ENCODE data around the gene XAGE5.
"Not testable (repeated sequence)": the region's sequence is repeated elsewhere in the genome, so short reads cannot be mapped to it uniquely, and the experiment has no call there.

Gene XAGE5

GRCh38 chrX:52811065-52811625, at the start of gene XAGE5:
XAGE5 (plus strand) TSS chrX:52811287; CDS start chrX:52812567, 1,280 bp downstream.
- FAIRE-seq = no peak
- no peak for DNase-seq (ENCODE audit: insufficient read length, low spot score)

DNA sequence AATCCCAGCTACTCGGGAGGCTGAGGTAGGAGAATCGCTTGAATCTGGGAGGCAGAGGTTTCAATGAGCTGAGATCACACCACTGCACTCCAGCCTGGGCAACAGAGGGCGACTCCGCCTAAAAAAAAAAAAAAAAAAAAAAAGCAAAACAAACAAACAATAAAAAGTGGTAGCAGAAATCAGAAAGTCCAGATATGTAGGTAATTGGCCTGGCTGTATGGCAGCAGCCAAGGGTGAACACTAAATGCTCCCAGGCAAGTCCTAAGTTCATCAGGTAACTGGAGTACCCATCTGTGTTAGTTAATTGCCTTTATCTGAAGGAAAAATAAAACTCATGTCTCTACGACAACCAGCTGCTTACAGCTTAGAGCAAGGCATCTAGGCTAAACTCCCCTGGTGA, 45.1 kb upstream of the XAGE5 start:
- not testable (repeated sequence) for DNase-seq (ENCODE audit: insufficient read length, low spot score); FAIRE-seq

DNA sequence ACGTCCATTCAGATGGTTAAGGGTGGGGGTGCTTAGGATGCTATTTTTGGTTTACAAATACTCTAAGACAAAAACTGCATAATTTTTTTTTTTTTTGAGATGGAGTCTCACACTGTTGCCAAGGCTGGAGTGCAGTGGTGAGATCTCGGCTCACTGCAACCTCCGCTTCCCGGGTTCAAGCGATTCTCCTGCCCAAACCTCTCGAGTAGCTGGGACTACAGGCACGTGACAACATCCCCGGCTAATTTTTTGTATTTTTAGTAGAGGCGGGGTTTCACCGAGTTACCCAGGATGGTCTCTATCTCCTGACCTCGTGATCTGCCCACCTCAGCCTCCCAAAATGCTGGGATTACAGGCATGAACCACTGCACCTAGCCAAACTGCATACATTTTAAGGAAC, 37.6 kb upstream of the XAGE5 start:
- not testable (repeated sequence) for DNase-seq (ENCODE audit: insufficient read length, low spot score); FAIRE-seq

DNA sequence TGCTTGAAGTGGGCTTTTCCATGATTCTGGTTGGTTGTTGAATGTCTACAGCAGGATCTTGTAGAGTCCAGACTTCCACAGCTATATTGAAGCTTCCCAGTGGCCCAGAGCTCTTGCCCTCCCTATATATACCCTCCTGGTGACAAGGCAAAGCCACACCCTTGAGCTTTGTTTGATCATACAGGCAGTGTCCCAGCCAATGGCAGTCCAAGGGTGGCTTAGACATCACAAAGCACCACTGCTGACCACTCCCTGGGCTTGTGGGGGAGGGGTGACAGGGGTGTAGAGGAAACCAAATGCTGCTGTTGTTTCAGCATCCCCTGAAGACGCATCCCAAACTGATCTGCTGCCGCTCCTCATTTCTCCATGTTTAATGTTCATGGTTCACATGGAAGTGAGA, 13.8 kb upstream of the XAGE5 start, which contains the start of gene SPANXN5:
Gene SPANXN5, minus strand, starts transcription at position 101 of the 400 bp plus-strand sequence. Its CDS starts 79 bp downstream, at position 22.
- FAIRE-seq; DNase-seq (ENCODE audit: insufficient read length, low spot score): not testable (repeated sequence)

DNA sequence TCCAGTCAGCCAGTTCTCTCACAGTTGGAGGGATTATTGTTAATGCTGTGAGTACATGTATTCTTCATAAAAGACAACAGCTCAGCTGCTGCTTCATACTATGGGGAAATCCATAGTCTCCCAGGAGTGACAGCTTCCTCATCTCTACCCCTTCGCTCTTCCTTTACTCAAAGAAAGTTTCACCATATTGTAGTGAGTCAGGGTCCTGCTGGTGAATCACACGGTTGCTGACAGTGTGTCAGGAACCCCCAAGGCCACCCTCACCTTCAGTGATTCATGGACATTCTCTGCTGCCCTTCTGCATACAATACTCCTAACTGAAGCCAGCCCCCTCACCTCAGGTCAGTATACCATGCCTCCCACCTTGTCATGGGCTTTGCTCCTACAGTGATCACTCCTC, 6.2 kb upstream of the XAGE5 start:
- not testable (repeated sequence) for FAIRE-seq; DNase-seq (ENCODE audit: insufficient read length, low spot score)

- DNase-seq (ENCODE audit: insufficient read length, low spot score) = no peak
- FAIRE-seq = peak; percentile 70
Observed at GRCh38 chrX:52819788-52820187, 8.7 kb downstream of the XAGE5 start.

- DNase-seq (ENCODE audit: insufficient read length, low spot score) (no peak), FAIRE-seq (no peak)
Observed at GRCh38 chrX:52821079-52821760, 10.1 kb downstream of the XAGE5 start.

GRCh38 chrX:52824608-52825007, 13.5 kb downstream of the XAGE5 start:
- DNase-seq (ENCODE audit: insufficient read length, low spot score) (no peak), FAIRE-seq (no peak)

- no peak for FAIRE-seq
- no peak for DNase-seq (ENCODE audit: insufficient read length, low spot score)
Observed at GRCh38 chrX:52830551-52830950, 19.5 kb downstream of the XAGE5 start.

DNA sequence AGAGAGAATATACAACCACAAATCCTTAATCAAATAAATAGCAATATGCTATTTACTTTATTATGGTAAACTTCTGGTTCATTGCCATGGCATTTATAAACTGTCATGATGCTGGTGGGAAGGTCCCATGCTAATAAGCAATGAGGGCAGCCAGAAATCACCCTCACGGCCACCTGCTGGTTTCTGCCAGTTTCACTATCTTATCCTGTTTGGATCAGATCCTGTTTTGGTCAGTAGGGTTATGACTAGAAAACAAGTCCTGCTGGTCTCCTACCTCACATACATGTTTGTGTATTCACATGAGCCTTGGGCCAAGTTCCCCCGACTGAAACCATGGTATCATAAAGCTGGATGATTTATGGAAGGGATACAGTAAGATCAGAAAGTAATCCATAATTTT, 28.1 kb downstream of the XAGE5 start:
- peak; percentile 87 for FAIRE-seq
- DNase-seq (ENCODE audit: insufficient read length, low spot score) = no peak

GRCh38 chrX:52843619-52844018, 32.5 kb downstream of the XAGE5 start:
- peak; percentile 53 for FAIRE-seq
- DNase-seq (ENCODE audit: insufficient read length, low spot score) = not testable (repeated sequence)

DNA sequence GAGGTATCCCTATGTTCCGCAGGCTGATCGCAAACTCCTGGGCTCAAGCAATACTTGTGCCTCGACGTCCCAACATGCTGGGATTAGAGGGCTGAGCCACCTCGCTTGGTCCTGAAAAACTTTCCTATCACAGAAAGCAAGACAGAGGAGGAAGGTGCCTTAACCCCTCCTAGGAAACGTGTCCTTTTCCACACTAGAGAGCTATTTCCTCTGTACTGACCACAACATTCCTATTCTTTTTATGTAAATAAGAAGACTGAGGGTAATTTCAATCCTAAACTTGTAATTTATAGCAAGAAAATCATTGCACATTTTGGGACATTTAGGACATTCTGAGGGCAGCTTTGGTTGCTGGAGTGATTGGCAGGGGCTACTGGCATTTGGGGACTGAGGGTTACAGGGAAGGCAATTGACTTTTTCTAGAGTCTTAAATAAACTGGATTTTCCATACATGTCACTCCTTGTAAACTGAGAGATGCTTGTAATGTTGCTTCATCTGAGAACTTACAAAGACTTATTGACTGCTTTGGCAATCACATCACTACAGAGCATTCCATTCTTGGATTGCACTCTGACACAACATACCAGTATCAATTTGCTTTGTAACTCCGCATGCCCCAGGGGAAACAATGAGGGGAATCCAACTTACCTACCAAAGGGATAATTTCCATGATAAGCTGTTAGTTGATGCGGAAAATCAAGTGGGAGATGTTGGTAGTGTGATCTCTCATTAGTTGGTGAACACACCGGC, 41.2 kb downstream of the XAGE5 start:
- no peak for DNase-seq (ENCODE audit: insufficient read length, low spot score)
- no peak for FAIRE-seq

DNA sequence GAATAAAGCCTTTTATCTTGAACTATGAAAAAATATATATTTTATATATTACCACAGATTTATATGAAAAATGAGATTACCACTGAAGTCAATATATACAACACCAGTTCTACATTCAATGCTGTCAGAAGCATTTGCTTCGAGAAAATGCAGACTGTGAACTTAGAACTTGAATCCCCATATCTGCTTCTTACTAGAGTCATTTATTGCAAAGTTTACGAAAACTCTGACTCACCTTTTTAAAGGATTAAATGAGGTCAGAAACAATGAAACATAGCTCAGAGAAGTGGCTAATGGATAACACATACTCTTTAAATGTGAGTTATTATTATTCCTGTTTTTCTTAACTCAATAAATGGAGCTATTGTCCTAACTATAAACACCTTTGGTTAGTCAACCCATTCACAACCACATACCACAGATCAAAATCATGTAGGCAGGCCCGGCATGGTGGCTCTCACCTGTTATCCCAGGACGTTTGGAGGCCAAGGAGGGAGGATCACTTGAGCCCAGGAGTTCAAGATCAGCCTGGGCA, 46.0 kb downstream of the XAGE5 start:
- not testable (repeated sequence) for DNase-seq (ENCODE audit: insufficient read length, low spot score); FAIRE-seq

GRCh38 chrX:52865343-52865998, 54.4 kb downstream of the XAGE5 start:
- no peak for DNase-seq (ENCODE audit: insufficient read length, low spot score)
- FAIRE-seq = no peak

Data from GM19239 (cell line).